Activated CD8-positive, alpha-beta memory T cell treated with anti-CD3 and anti-CD28 coated beads, Interleukin-2, amount 50 U/mL, for 1 hour (primary cell): ENCODE measurements around the gene CRLF1.

Experiments
- DNase-seq: peaks from one replicate; pipeline ENCODE4 v3.0.0-alpha.2; 2020; ENCODE audit errors: extremely low read depth

CRLF1 gene

GRCh38 chr19:18606281-18607225 lies at the start of gene CRLF1:
CRLF1 (minus strand) TSS chr19:18606799; CDS start chr19:18606656, 143 bp downstream.
- DNase-seq, result no peak

GRCh38 chr19:18655173-18655844 lies 48.7 kb upstream of the CRLF1 start:
- no peak for DNase-seq

GRCh38 chr19:18654469-18654868 lies 47.9 kb upstream of the CRLF1 start:
- no peak for DNase-seq

GRCh38 chr19:18653853-18654252 lies 47.3 kb upstream of the CRLF1 start:
- DNase-seq, result no peak

- no peak for DNase-seq
Observed at GRCh38 chr19:18651733-18652132, 45.1 kb upstream of the CRLF1 start.

GRCh38 chr19:18651300-18651699 lies 44.7 kb upstream of the CRLF1 start:
- DNase-seq, result no peak

GRCh38 chr19:18650468-18651041 lies 44.0 kb upstream of the CRLF1 start:
- DNase-seq, result no peak

GRCh38 chr19:18650021-18650390 lies 43.4 kb upstream of the CRLF1 start:
- DNase-seq, result no peak

GRCh38 chr19:18649371-18650020 lies 42.9 kb upstream of the CRLF1 start:
- no peak for DNase-seq

- no peak for DNase-seq
Observed at GRCh38 chr19:18648973-18649315, 42.3 kb upstream of the CRLF1 start.

GRCh38 chr19:18647807-18648206 lies 41.2 kb upstream of the CRLF1 start:
- DNase-seq, result no peak

GRCh38 chr19:18647371-18647767 lies 40.8 kb upstream of the CRLF1 start:
- no peak for DNase-seq

GRCh38 chr19:18646535-18647370 lies 40.2 kb upstream of the CRLF1 start:
- DNase-seq, result no peak

GRCh38 chr19:18645035-18645511 lies 38.5 kb upstream of the CRLF1 start:
- DNase-seq, result no peak

GRCh38 chr19:18644196-18645034 lies 37.8 kb upstream of the CRLF1 start:
- no peak for DNase-seq

GRCh38 chr19:18639706-18640243 lies 33.2 kb upstream of the CRLF1 start:
- DNase-seq, result no peak

- DNase-seq, result no peak
Observed at GRCh38 chr19:18637673-18638630, 31.4 kb upstream of the CRLF1 start.

GRCh38 chr19:18636969-18637629 lies 30.5 kb upstream of the CRLF1 start, which contains the start of gene KLHL26:
KLHL26 (plus strand) TSS chr19:18637028; CDS start chr19:18637055, 27 bp downstream.
- DNase-seq, result no peak
